ENCODE results near the gene CHP2. TPM values are rescaled to one million over a fixed set of nuclear protein-coding genes. Genes with fewer than 3 reads are reported as not detected.
A peak's percentile ranks its signal among the peaks of the same experiment; 100 is the strongest.

Gene CHP2
- total RNA-seq, 1 donor from 2014 or later = 0.80 TPM

DNA sequence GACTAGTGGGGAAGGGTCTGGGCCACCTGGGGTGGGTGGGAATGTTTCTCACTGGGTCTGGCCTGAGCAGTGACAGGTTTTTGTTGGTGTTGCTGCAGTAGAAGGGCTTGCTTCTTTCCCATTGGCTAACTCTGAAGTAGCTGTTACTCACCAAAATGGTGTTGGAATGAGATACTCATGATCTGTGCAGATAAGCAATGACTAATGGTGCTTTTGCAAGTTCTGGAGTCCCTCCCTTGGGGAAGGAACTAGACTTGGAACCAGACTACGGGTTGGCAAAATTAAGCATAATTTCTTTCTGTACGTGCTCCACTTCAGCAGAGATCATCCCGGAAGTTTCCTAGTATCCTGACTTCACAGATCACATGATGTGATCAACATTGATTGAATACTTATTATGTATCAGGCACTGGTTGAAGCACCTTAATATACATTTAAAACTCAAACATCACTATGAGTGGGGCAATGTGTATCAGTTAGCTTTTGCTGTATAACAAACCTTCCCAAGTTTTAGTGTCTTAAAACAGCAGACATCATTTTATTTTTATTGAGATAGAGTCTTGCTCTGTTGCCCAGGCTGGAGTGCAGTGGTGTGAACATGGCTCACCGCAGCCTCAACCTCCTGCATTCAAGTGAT lies 30.1 kb downstream of the CHP2 start:
- Histone ChIP-seq H3K4me3 (no peak overlapping the region), H3K9me3 (no peaks in the 10 kb centered on the region), H3K27ac (no peak overlapping the region), H3K36me3 (no peaks in the 10 kb centered on the region), H3K27me3 (ENCODE audit: low read depth) (no peaks in the 10 kb centered on the region), H3K4me1 (no peaks in the 10 kb centered on the region)
- no peak for ATAC-seq
- TF ChIP-seq, protein P1, sequence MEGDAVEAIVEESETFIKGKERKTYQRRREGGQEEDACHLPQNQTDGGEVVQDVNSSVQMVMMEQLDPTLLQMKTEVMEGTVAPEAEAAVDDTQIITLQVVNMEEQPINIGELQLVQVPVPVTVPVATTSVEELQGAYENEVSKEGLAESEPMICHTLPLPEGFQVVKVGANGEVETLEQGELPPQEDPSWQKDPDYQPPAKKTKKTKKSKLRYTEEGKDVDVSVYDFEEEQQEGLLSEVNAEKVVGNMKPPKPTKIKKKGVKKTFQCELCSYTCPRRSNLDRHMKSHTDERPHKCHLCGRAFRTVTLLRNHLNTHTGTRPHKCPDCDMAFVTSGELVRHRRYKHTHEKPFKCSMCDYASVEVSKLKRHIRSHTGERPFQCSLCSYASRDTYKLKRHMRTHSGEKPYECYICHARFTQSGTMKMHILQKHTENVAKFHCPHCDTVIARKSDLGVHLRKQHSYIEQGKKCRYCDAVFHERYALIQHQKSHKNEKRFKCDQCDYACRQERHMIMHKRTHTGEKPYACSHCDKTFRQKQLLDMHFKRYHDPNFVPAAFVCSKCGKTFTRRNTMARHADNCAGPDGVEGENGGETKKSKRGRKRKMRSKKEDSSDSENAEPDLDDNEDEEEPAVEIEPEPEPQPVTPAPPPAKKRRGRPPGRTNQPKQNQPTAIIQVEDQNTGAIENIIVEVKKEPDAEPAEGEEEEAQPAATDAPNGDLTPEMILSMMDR (IDR thresholded peaks at IDR 0.05) = no peak
- no peak for DNase-seq
- intact Hi-C loops (cut with DNase I) = no loop called here

DNA sequence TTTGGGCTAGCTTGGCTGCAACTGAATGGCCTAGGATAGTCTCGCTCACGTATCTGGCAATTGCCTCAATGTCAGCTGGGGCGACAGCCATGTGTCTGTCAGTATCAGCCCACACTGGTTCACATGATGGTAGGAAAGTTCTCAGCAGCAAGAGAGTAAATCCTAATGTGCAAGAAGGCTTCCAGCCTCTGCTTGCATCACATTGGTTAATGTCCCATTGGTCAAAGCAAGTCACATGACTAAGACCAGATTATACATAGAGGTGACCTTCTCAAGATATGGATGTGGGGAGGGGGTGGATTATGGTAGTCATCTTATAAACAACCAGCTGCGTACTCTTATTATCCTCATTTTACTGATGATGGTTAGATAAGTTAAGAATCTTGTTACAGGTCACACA lies 31.0 kb downstream of the CHP2 start:
- ATAC-seq (no peak), DNase-seq (no peak)
- Histone ChIP-seq H3K4me1 (no peaks in the 10 kb centered on the region), H3K4me3 (no peak overlapping the region), H3K27me3 (ENCODE audit: low read depth) (no peaks in the 10 kb centered on the region), H3K36me3 (no peaks in the 10 kb centered on the region), H3K9me3 (no peaks in the 10 kb centered on the region), H3K27ac (no peak overlapping the region)
- intact Hi-C loops (cut with DNase I) = no loop called here
- TF ChIP-seq, protein P1 (IDR thresholded peaks at IDR 0.05) = no peak

DNA sequence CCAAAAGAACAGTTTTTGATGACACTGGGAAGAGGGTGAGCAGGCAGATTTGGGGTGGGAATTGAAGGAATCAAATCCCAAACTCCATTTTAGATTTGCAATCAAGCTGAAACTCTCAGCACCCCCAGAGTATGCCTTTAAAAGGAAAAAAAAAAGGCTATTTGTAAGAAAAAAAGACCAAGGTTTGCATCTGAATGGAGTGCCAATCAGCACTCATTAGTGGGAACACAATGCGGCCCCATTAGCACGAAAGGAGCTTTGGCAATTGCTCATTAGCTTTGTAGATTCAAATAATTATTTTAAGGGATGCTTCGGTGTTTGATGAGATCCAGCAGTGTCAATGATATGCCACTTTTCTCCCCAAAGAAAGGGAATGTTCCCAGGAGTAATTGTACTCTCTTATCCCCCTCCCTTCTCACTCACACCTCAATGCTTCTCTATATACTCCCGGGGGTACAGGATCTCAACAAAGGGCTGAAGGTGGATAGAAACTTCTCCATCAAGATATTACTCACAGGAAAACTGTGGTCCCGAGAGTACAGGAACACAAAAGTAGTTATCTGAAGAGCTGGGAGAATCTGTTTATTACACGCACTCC lies 32.2 kb downstream of the CHP2 start:
- ATAC-seq = no peak
- no peaks in the 10 kb centered on the region for H3K36me3 ChIP-seq
- H3K27me3 ChIP-seq (ENCODE audit: low read depth) = no peaks in the 10 kb centered on the region
- intact Hi-C loops (cut with DNase I) = no loop called here
- TF ChIP-seq, protein P1 (IDR thresholded peaks at IDR 0.05) = no peak
- H3K27ac ChIP-seq = no peak overlapping the region
- H3K4me3 ChIP-seq = no peak overlapping the region
- no peaks in the 10 kb centered on the region for H3K9me3 ChIP-seq
- DNase-seq = no peak
- no peaks in the 10 kb centered on the region for H3K4me1 ChIP-seq

DNA sequence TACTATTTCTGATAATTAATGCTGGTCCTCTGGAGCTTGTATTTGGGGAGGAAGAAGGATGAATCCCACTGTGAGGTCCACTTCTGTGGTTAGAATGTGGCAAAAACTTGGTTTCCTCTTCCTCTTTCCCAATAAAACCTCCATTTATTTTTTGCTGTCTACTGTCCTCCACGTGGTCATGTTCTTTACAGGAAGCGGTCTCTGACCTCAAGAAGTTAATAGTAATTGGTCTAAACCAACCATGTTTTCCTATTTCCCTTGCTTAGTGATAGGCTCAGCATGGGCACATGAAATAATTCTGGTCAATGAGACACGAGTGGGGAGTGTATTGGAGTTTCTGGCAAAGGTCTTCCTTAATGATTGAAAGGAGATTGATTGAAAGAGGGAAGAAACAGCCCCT lies 33.9 kb downstream of the CHP2 start:
- TF ChIP-seq, protein P1 (IDR thresholded peaks at IDR 0.05) = no peak
- no peaks in the 10 kb centered on the region for H3K4me1 ChIP-seq
- ATAC-seq = peak in 1 of 2 donors; percentile 56
- H3K36me3 ChIP-seq = no peaks in the 10 kb centered on the region
- H3K9me3 ChIP-seq = no peaks in the 10 kb centered on the region
- H3K27me3 ChIP-seq (ENCODE audit: low read depth) = no peaks in the 10 kb centered on the region
- no peak overlapping the region for H3K4me3 ChIP-seq
- intact Hi-C loops (cut with DNase I) = no loop called here
- DNase-seq = no peak
- H3K27ac ChIP-seq = no peak overlapping the region

DNA sequence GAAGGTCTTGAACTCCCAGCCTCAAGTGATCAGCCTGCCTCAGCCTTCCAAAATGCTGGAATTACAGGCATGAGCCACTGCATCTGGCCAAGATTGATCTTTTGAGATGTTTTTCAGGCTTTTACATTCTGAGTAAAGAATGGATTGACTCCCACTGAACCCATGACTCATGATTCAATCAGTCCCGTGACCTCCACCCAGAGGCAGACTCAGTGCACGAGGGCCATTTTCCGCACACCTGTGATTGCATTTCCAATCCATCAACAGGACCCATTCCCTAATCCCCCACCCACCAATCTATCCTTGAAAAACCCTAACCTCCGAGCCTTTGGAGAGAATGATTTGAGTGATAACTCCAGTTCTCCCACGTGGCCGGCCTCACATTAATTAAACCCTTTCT lies 40.6 kb downstream of the CHP2 start:
- no peaks in the 10 kb centered on the region for H3K36me3 ChIP-seq
- H3K27me3 ChIP-seq (ENCODE audit: low read depth) = no peaks in the 10 kb centered on the region
- DNase-seq = no peak
- ATAC-seq = no peak
- no peaks in the 10 kb centered on the region for H3K9me3 ChIP-seq
- no peaks in the 10 kb centered on the region for H3K4me1 ChIP-seq
- intact Hi-C loops (cut with DNase I) = loop anchor here (10.0 kb wide), 1 partner anchor 71 kb away; no protein-coding TSS in a partner anchor
- H3K27ac ChIP-seq = no peak overlapping the region
- TF ChIP-seq, protein P1 (IDR thresholded peaks at IDR 0.05) = no peak
- H3K4me3 ChIP-seq = no peak overlapping the region
